Measurements from ENCODE around the gene RBM39.
A peak's percentile ranks its signal among the peaks of the same experiment; 100 is the strongest.
"Not testable (repeated sequence)": the region's sequence is repeated elsewhere in the genome, so short reads cannot be mapped to it uniquely, and the experiment has no call there.

Gene RBM39

DNA sequence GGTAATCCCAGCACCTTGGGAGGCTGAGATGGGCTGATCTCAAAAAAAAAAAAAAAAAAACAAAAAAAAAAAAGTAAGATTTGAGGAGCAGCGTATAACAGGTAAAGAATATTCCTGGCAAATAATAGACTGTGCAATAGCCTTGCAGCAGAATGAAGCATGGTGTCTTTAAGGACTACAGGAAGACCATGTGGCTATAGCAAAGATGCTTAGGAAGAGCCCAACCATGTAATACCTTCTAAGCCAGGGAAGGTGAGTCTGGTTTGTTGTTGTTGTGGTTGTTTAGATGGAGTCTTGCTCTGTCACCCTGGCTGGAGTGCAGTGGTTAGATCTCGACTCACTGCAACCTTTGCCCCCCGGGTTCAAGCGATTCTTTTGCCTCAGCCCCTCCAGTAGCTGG lies 14.3 kb upstream of the RBM39 start:
- DNase-seq (ENCODE audit: low spot score): no peak

DNA sequence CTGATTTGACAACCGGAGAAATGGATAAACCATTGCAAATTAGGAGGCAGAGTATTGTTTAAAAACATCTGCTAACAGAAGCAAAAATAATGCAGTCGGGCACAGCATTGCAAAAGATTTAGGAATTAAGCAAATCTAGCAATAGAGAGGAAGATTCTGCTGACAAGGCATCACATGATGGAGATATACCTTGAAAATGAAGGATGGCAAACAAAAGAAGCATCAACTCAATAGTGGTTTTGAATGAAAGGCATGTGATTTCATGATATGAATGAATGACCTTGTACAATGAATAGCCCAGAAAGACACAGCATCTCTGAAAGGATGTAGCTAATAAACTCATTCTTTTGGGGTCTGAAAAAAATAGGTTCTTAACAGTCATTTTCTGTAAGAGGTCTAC lies 8.6 kb upstream of the RBM39 start:
- DNase-seq (ENCODE audit: low spot score): no peak

GRCh38 chr20:35744492-35744841 lies 2.4 kb upstream of the RBM39 start:
- DNase-seq (ENCODE audit: low spot score): not testable (repeated sequence)

DNA sequence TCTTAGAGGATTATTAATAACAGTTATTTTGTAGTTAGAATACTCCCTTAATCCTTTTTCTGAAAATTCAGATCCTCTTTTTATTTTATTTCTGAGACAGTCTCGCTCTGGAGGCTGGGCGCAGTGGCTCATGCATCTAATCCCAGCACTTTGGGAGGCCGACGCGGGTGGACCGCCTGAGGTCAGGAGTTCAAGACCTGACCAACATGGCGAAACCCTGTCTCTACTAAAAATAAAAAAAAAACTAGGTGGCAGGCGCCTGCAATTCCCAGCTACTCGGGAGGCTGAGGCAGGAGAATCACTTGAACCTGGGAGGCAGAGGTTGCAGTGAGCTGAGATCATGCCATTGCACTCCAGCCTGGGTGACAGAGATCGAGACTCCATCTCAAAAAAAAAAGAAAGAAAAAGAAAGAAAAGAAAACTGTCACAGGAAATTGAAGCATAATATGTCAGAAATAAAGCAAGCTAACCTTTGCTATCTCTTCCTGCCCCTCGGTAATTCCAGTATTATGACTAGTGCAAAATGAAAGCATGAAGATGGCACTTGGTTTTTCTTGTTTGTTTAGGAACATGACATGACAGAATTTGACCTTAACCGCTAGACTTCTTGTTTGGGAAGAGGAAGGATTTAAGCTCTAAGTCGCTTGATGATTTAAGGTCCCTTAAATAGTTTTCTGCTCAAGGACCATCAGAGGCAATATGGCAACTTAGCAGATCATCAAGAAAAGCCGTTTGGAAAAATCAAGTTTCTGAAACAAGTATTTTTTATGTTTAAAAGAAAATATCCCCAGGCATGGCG lies 1.8 kb upstream of the RBM39 start:
- DNase-seq (ENCODE audit: low spot score): no peak

DNA sequence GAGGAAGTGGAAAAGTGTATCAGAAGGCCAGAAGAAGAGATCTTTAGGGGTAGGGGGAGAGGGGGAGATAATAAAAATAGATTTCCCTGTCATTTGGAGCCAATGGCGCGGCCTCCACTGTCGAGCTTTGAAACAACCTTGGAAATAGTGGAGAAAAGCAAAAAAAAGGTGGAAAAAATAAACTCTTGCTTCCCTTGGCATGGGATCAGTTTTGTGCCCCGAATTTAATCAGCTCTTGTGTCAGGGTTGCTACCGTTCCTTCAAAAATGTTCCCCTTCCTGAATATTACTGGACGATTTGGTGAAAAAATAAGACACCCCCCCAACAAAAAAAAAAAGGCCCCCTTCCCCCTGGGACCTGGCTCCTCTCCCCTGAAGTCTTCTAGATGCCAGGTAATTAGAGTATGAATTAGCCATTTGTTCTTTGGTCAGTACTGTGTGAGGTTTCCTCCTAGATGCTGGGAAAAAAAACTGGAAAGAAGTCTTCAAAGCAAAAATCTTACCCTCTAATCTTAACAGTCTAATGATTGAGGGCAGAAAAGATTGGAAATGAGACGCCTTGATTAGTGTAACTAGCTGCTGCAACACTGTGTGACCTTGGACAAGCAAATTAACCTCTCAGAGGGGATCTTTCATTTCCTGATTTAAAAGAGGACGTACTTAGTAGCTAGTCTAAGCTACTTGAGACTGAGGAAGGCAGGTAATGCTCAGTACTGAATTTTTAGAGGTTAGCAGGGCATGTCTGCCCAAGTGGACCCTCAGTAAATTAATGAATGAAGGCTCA lies 872 bp upstream of the RBM39 start:
- peak; percentile 28 for DNase-seq (ENCODE audit: low spot score)

DNA sequence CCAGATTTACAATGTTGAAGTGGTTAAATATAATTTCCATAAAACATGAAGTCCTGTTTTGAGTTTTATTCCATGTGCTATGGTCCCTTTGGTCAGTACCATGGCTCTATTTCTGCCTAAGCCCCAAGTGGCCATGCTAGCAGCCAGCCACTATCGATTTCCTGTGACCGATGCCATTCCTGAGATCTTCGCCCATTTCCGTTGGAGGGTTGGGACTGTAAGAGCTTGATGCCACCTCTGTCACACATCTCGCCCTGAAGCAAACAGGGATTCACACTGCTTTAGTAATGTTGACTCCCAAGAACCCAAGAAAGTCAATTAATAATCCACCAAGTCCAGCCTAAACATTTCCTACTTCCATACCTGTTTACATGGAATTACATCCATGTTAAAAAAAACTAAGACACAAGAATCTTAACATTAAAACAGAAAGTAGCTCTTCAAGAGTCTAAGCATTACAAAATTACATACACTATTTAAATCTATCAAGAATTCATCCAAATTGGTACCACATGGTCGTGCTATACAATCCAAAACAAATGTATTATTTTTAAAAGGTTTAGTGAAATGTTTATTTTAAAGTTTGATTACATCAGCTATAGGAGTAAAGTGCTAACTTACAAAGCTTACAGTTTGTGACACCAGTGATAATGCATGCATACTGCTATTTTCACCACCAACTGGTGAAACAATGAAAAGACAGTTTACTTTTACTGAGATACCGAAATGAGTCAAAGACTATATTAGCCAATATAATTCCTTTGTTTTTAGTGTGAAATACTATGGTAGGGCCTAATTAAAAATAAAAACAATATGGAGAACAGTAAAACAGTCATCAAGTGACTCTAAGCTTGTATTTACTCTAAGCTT lies 2.5 kb downstream of the RBM39 start:
- DNase-seq (ENCODE audit: low spot score): peak; percentile 40

DNA sequence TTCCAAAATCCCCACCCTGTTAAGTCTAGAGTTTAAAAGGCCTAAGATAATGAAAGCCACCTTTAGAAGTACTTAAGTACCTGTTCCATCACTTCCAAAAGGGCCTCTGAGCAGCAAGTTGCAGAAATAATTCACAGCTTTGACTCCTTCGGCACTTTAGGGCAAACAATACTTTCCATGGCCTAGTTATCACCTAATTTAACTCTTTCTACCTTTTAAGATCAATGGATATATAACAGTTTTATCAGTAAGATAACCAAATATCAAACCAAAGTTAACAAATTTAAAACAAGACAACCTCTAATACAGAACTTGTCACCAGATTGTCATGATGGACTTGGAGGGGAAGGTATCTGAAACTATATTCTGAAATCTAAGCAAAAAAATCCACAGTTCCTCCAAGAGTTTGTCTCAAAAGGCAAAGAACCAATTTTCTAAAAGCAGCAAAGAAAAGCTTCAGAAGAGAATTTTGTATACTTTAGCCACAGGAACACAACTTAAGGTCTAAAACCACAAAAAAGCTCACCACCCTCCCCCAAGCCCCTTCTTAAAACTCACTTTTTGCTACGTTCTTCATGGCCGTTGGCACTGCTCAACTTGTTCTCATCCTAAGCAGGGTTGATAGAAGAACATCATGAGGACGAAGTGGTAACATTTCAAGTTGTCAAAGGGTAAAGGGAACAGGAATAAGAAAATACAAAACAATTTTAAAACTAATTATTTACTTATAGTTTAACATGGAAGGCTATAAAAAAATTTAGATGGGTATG lies 3.5 kb downstream of the RBM39 start:
- DNase-seq (ENCODE audit: low spot score): no peak

DNA sequence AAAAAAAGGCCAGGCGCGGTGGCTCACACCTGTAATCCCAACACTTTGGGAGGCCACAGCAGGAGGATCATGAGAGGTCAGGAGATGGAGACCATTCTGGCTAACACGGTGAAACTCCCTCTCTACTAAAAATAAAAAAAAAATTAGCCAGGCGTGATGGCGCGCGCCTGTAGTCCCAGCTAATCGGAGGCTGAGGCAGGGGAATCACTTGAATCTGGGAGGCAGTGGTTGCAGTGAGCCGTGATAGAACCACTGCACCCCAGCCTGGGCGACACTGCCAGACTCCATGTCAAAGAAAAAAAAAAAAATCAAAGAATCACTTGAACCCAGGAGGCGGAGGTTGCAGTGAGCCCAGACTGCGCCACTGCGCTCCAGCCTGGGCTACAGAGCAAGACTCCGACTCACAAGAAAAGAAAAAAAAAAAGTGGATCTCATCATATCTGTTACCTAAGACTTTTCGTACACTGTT lies 4.2 kb downstream of the RBM39 start:
- no peak for DNase-seq (ENCODE audit: low spot score)

GRCh38 chr20:35735826-35736470 lies 6.1 kb downstream of the RBM39 start:
- no peak for DNase-seq (ENCODE audit: low spot score)

- DNase-seq (ENCODE audit: low spot score): no peak
Measured at GRCh38 chr20:35734777-35735649, 7.0 kb downstream of the RBM39 start.

DNA sequence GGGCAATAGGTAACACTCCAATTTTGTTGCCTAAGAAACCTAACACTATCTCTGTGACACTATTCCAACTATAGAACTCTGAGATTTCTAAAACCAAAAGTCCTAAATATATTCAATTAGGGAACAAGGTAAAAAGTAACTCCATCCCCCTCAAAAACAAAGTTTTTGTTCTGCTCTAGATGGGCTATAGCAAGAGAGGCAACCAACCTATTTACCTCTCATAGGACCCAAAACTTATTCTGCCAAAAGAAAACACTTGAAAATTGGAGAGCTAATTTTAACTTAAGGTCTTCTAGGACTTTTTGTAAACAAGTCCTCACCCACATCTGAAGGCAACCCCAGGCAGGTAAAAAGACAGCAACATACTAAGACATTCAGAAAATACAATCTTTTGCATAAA lies 7.7 kb downstream of the RBM39 start:
- no peak for DNase-seq (ENCODE audit: low spot score)

- DNase-seq (ENCODE audit: low spot score): no peak
Measured at GRCh38 chr20:35732644-35732982, 9.4 kb downstream of the RBM39 start.

DNA sequence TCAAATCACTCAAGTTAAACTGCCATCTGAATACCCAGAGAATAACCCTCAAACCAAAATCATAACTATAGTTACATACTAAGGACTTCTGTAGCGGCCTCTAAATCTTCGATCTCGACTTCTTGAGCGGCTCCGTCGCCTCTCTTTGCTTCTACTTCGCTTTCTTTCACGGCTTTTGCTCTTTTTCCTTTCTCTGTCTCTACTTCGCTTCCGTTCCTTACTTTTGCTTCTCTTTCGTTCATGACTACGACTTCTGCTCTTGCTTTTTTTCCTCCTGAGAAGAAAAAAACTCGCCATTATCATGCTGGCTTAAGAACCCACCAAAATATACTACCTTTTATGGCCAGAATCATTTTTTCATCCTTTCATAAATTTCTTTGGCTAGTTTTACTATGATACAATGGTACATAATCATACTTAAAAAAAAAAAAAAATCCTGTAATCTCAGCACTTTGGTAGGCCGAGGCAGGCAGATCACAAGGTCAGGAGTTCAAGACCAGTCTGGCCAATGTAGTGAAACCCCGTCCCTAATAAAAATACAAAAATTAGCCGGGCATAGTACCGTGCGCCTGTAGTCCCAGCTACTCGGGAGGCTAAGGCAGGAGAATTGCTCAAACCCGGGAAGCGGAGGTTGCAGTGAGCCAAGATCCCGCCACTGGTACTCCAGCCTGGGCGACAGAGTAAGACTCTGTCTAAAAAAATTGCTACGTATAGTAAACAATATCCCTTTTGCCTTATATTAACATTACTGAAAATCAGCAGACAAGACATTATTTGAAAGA lies 10.0 kb downstream of the RBM39 start:
- DNase-seq (ENCODE audit: low spot score): no peak

- DNase-seq (ENCODE audit: low spot score): no peak
Measured at GRCh38 chr20:35731469-35731788, 10.6 kb downstream of the RBM39 start.

DNA sequence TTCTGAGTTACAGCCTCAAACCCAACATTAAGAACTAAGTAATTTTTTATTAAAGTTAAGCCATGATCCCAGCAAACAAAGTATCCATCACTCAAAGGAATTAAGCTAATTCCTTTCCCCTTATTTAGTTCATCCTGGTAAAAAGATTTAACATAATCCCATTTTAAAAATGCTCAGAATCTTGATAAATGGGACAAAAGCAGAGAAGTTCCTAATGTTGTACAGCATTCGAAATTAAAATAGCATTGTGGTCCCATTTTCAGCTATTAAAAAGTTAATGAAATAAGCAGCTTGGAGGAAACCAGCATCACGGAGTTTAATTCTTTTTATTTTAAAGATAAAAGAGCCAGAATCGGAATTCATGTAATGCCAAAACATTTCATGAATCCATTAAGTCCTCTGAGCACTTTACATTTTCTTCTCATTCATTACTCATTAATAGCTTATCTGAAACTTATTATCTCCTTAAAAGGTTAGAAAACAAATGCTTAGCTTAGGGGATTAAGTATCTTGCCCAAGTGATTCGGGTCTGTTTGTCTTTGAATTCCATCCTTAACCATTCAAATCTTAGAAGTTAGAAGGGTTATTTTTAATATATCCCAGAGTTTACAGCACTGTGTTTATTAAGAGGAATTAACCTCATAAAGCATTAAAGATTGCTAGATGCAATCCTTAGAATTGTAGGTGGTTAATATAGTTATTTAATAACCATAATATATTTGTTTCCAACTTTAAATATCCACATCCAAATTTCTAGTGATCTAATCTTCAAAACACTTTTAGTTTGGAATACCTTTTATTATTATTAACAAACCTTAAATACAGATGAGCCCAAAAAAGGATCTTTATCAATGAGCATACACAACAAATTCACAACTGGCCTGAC lies 11.2 kb downstream of the RBM39 start:
- DNase-seq (ENCODE audit: low spot score): no peak

GRCh38 chr20:35729836-35730582 lies 12.1 kb downstream of the RBM39 start:
- no peak for DNase-seq (ENCODE audit: low spot score)

DNA sequence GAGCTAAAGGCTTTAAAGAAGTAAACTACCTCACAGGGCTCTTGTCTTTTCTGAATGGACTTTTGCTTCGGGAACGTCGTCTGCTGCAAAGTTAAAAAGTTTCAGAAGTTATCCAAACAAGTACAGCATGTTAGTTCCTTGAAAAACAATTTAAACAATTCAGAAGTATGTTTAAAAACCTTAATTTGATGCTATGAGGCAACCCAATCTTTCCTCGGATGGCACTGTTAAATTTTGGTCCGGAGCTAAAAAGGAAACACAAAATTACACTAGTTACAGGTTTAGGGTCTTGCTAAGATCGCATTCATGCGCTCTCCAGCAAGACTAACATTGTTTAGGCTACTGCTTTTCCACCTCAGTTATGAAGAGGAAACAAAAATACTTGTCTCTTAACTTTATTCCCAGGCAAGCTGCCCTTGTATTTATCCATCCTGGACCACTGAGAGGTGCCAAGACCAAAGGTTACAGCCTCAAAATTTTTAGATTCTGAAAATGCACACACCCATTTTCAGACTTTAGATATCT lies 12.7 kb downstream of the RBM39 start:
- DNase-seq (ENCODE audit: low spot score): no peak
